HG02642 (cell line): ENCODE measurements around the gene KAT7.
"Not testable (repeated sequence)": the region's sequence is repeated elsewhere in the genome, so short reads cannot be mapped to it uniquely, and the experiment has no call there.

Source experiments
- ATAC-seq: cut with Tn5 transposase; IDR thresholded peaks from one replicate; pipeline ENCODE4 v1.9.1; 2021; ENCODE audit warnings: mild to moderate bottlenecking; ENCODE audit not compliant: unreplicated experiment, poor library complexity

KAT7 gene

DNA sequence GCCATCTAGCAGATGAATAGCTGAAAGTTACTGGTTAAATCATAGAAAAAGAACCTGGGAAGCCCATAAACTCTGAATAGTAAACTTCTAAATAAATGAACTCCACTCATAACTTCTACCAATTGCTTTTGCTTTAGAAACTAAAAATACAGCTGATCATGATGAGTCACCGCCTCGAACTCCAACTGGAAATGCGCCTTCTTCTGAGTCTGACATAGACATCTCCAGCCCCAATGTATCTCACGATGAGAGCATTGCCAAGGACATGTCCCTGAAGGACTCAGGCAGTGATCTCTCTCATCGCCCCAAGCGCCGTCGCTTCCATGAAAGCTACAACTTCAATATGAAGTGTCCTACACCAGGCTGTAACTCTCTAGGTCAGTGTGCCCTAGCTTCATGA lies 9.7 kb downstream of the KAT7 start:
- no peak for ATAC-seq

DNA sequence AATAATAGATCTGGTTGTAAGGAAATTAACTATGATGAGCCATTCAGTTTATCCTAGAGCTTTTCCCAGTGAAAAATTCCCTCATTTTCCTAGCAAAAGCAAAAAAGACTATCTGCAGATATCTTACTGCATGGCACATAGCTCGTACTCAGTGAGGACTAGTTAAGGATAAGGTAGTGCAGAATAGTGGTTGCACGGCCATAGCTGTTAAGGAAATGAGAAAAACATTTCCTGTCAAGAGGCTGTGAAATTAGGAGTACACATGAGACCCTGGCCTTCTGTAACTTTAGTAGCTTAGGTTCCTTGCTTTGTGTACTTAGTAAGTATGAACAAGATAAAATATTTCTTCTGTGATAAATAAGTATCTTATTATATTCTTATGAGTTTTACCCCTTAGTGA lies 10.3 kb downstream of the KAT7 start:
- ATAC-seq: no peak

DNA sequence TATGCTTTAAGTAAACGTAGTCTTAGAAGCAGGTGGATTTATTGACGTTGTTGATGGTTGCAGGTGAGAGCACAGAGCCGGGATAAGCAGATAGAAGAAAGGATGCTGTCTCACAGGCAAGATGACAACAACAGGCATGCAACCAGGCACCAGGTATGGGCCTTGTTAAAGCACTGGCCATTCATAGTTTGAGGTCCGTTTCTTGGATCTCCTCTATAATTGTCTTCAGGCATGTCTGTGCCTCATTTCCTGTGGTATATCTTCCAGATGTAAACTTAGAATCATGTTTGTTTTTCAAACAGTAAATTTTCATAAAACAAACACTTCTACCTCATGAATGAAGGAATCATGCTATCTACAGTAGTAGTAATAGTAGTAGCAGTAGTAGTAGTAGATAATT lies 20.6 kb downstream of the KAT7 start:
- ATAC-seq: no peak

DNA sequence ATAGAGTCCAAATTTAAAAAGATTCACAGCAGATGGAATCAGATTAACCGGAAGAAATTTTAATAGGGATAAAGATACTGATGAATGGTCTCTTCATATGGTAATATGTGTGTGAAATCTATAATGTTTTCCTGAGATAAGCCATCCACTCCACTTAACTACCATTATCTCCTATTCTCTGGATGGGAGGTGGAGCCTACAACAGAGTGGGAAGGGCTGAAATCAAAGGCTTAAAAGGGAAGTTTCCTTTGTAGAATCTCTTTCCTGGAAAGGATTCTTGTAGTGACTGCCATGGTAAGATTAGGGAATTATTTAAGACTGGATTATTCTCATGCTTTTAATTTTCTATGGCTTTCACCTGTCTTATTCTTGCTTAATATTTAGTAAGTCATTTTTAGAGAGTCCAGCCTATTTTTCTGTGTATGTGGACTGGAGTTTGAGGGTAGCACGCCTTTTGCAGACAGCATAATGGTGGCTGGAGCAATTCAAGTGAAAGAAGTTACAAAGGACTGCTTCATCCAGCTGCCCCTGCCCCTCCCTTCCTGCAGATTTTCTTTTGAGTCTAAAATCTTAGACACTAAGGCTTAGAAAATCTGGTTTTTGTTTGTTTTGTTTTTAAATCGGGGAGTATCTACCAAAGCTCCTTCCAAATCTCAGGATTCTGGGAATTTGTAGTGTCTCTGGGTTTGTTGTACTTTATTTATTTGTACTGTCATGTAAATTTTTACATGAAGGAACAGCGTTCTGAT lies 26.5 kb downstream of the KAT7 start:
- ATAC-seq: no peak

DNA sequence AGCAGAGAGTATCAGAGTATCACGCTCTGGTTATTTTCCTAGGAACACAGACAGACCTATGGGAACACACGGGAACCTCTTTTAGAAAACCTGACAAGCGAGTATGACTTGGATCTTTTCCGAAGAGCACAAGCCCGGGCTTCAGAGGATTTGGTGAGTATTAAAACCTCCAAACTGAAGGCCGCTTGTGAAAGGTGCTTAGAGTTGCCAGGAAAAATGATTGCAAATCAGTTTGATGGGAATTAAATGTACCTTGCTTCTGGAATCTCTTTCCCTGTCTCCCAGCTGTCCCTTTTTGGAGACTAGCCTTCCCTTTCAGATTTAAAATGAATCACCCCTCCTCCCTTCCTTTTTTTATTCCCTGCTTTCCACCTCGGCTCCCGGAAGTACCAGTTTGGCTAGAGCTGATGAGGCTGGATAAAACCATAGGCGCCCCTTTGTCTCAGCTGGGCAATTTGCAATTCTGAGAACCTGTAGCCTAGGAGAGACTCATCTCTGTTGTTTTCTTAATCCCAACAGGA lies 27.3 kb downstream of the KAT7 start:
- no peak for ATAC-seq

DNA sequence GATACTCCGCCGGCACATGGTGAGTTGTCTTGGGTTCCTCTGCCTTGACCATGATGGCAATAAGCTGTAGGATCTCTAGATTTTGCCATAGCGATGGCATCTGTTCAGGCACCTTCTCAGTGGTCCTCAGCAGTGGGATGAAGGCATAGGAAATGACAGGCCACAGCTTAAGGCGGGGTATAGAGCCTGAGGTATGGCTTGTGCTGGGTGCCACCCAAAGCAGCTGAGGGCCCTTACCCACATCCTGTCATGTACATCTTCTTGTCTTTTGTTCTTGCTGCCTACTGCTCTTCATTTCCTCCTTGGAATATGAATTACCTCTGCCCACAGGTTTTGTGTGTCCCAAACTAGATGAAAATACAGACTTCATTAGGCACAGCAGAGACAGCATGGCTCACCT lies 29.5 kb downstream of the KAT7 start:
- no peak for ATAC-seq

DNA sequence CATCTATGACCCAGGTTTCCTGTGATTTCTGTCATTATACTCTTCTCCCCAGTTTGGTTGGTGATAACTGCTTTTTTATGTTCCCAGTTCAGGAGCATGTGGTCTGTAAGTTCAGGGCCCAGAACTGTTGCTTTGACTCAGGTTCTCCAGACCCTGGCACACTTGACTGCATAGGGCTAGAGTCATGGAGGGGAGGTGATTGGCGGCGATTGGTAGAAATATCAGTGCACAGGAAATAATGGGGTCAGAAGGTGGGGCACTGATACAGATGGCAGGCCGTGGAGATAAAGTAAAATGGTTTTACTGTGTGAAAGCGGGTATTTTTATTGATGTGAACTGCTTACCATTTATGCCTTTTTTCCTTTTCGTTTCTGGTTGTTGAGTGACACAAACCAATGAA lies 30.7 kb downstream of the KAT7 start:
- no peak for ATAC-seq

DNA sequence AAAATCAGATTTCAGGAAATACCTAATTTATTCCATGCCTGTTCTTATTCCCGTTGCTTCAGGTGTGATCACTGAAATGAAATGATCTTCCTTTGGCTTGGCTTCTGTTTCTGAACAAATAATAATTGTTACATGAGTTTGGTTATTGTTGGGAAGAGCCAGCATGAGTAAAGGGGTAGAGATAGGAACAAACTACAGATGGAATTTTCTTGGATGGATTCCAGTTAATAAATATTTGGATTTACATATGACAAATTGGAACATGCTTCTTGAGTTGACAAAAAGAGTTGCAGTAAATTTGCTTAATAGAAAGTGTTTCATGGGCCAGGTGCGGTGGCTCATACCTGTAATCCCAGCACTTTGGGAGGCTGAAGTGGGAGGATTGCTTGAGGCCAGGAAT lies 31.2 kb downstream of the KAT7 start:
- ATAC-seq: no peak

DNA sequence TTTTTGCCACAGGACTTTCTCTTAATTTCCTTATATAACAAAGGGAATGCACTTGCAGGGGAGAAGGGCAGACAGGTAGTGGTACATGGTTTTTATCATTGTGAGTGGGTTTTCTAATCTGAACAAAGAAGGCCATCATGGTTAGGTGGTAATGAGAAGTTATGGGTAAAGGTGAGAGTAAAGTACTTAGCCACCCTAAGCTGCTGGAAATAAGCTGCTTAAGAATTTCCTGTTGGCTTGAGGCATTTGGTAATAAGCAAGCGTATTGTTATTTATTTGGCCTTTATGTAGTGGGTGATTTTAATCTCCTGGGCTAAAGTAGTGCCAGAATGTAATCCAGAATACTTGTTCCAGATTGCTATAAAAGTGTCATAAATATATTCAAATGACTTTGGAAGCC lies 32.3 kb downstream of the KAT7 start:
- no peak for ATAC-seq

DNA sequence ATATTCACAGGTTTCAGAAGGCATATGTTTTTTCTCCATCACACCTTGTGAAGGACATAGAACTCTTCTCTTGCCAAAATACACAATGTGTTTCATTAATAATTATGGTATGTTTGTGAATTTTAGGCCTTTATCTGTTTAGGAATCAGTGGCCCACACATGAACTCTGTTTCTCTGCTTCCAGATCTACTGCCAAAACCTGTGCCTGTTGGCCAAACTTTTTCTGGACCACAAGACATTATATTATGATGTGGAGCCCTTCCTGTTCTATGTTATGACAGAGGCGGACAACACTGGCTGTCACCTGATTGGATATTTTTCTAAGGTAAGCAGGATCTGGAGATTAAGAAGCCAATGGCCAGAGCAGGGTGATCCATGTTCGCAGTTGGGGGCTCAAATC lies 33.0 kb downstream of the KAT7 start:
- no peak for ATAC-seq

DNA sequence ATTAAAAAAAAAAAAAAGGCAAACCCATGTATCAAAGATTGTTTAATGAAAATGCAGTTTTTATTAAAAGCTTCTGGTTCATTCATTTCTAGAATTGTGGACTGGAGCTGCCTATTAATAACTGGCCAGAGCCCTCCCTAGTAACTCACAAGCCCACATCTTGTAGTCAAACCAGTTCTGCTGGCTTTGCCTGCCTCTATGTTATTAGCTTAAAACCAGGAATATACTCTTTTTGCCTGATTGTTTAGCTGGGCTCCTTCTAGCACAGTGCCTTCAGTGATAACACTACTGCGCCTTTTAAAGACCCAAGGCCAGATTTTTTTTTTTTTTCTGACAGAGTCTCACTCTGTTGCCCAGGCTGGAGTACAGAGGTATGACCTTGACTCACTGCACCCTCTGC lies 33.4 kb downstream of the KAT7 start:
- no peak for ATAC-seq

DNA sequence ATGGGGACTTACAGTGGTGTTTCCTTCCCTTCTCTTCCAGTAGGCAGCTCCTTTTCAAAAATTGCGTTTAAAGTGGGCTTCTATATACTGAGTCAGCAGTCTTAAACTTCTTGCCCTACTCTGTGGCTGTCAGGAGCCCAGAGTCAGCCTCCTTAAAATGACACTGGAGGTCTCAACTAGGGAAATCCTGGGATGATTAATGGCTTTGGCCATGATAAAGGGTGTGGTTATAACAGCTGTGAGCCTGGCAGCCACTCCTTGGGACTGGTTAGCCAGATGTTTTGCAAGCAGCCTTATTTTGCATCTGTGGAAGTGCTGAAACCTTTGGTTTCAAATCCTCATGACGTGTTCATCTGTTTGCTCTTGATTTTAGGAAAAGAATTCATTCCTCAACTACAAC lies 34.3 kb downstream of the KAT7 start:
- ATAC-seq: no peak

DNA sequence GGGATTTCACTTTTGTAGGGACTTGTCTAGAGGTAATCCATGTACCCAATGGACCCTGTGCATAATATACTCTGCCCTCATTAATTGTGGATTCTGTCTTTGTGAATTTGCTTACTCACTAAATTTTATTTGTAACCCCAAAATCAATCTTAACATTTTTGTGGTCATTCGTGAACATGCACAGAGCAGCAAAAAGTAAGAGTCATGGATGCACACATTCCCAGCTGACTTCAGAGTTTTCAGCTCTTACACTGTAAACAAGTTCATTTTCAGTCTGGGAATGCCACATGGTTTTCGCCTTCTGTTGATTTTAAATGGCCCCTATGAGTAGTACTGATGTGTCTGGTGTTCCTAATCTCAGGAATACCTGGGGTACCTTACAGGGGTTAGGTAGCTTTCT lies 35.1 kb downstream of the KAT7 start:
- no peak for ATAC-seq

DNA sequence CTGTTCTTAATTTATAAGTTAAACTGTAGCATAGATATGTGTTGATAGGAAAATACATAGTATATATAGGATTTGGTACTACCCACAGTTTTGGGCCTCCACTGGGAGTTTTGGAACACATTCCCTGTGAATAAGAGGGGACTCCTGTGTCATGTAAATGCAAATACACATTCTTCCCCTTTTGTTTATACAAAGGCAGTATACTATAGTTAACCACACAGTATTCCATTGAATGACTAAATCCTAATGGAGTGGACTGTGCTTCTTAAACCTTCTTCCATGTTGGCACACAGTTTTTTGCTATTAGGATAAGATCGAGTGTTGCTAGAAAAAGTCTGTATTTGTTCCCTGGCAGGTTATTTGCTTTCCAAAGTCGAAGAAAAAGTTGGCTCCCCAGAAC lies 37.2 kb downstream of the KAT7 start:
- ATAC-seq: no peak

DNA sequence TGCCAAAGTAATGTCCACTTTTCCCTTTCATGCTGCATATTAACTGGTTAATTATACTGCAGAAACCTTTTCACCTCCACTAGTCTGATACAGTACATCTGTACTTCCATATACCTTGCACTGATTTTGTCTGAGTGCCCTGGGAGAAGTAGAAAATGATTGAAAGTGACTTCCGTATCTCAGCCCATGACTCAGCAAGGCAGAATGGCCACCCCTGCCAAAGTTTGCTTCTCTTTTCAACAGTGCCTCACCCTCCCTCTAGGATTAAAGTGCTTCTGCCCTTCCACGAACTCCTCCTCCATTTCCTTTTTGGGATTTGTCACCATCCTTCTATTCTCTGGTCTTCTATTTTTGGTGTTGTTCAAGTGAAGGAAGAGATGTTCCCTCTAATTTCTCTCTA lies 39.8 kb downstream of the KAT7 start:
- not testable (repeated sequence) for ATAC-seq

DNA sequence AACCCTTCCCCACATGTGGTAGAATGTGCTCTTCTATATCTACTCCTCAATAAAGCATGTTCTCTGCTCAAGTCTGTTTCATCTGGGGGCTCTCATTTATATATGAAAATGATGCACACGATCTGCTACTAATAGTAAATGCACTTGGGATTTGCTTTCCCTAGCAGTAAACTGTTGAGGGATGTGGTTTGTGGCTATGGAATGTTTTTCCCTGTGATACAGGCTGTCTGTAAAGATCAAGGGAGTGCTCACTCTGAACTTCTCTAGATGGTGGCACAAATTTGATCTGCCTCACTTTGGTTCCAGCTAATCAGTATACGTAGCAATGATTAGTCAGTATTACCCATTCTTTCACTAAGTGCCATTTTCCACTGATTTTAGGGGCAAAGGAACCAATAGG lies 40.5 kb downstream of the KAT7 start:
- ATAC-seq: no peak

DNA sequence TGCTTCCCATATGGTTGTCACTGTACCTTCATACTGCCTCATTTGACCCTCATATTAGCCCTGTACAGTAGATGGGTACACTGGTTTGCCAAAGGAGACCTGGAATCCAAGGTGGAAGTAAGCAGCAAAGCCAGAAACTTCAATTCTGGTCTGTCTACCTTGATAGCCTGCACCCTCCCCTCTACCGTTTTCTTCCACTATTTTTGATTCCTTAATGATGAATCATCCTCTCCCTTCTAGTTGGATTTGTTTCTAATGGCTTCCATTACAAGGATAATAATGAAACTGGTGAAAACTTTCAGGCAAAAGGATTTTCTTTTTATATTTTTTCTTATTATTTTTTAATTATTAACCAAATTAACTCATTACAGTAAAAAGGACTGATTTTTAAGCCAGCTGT lies 42.1 kb downstream of the KAT7 start:
- ATAC-seq: no peak

DNA sequence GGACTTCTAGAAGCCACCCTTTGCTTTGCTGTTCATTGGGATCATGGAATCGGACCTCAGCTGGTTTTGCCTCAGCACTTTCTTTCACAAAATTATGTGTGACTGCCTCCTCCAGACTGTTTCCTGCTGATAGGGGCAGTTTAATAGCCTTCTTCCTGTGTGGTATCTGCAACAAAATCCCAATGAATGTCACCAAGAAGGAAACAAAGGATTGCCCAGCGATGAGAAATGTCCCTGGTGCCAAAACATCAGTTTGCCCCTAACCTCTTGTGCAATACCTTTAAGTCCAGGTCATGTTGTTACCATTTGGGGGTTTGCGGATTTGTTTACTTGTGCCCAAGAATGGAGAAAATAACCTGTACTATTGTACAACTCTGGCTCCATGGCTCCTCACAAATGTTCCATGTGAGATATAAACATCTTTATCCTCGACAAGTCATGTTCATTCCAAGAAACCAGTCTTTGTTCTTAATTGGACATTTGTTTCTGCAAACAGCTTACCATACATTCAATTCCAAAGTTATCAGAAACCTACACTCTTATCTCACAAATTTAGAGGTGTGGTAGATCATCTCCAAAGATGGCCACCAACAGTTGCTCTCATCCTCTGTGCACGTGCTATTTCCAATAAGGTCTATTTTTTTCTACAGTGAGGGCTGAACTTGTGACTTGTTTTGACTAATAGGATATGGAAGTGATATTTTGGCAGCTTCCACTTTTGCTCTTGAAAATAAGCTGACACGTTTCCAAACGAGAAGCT lies 44.5 kb downstream of the KAT7 start:
- ATAC-seq: no peak

DNA sequence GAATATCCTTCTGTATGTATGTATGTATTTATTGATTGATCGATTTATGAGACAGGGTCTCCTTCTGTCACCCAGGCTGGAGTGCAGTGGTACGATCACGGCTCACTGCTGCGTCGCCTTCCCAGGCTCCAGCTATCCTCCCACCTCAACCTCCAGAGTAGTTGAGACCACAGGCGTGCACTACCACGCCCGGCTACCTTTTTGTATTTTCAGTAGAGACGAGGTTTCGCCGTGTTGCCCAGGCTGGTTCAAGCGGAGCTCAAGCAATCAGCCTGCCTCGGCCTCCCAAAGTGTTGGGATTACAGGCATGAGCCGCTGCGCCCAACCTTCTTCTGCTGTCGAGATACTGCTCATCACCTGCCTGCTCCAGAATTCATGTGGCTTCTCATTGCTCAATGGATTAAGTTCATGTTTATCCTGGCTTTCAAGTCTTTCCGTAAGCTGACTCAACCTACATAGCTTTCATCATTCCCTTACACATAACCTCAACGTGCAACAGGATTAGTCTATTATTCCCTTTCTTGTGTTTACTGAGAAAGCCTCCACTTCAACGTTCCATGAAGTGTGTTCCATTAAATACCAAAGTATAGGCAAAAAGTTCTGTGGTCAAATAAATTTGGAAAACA lies 45.8 kb downstream of the KAT7 start:
- ATAC-seq: no peak

DNA sequence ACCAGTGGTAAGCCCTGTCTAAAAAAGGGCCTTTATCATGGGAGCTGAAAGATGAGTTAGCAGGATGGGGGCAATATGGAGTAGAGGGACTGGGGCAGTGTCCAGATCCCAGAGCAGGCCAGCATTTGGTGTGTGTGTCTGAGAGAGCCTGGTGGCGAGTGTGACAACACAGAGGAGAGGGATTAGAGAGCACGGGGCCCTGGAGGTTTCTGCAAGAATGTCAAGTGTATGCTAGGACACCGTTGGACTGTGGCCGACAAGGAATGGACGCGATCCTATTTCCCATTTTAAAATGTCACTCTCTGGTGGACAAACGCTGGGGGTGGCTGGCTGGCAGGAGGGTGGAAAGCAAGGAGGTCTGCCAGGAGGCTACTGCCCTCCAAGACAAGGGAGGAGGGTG lies 47.0 kb downstream of the KAT7 start:
- no peak for ATAC-seq
